ENCODE results near the gene DPP3. TPM values are rescaled to one million over a fixed set of nuclear protein-coding genes. Genes with fewer than 3 reads are reported as not detected.

DPP3 gene
- total RNA-seq, 1 experiment from 2014 or later, result 180 TPM

GRCh38 chr11:66529655-66530054 is 49.4 kb downstream of the DPP3 start:
- ChIA-PET CTCF (no interaction called here), POLR2A (no interaction called here)
- Histone ChIP-seq H3K27ac (ENCODE audit: low read length) (no peak overlapping the region), H3K4me1 (ENCODE audit: control insufficient read depth, insufficient read depth, low read length) (no peaks in the 10 kb centered on the region), H3K27me3 (ENCODE audit: control insufficient read depth, insufficient read depth, low read length) (no peaks in the 10 kb centered on the region), H3K4me3 (ENCODE audit: low read depth in 2 of 2, low read length in 2 of 2) (no peak overlapping the region), H3K9me3 (ENCODE audit: control insufficient read depth, insufficient read depth, low read depth, low read length) (no peaks in the 10 kb centered on the region), H3K36me3 (ENCODE audit: control insufficient read depth, insufficient read depth, low read length) (no peaks in the 10 kb centered on the region)
- intact Hi-C loops (cut with micrococcal nuclease; ENCODE audit: unreplicated experiment), result no loop called here
- TF ChIP-seq POLR2AphosphoS5 (IDR thresholded peaks at IDR 0.05; ENCODE audit: low read depth, low read length), result no peak
- BruUV-seq (replicated peaks), result no TSS peak
- ATAC-seq, result 0 out of 2 replicates have a peak, but pooled peaks have one; percentile 12
- DNase-seq (ENCODE audit: low read depth, low spot score), result no peak
- in situ Hi-C loops (cut with HindIII; ENCODE audit: low pct_unique_long_range_greater_than_20kb, low sequenced_read_pairs), result no loop called here

- POLR2A ChIA-PET, result no interaction called here
- ATAC-seq, result peak; percentile 5; the same call in 1 of the 2 replicates
- intact Hi-C loops (cut with micrococcal nuclease; ENCODE audit: unreplicated experiment), result no loop called here
Observed at GRCh38 chr11:66530927-66531709, 50.9 kb downstream of the DPP3 start.

More at GRCh38 chr11:66530927-66531709, 50.9 kb downstream of the DPP3 start:
- no TSS peak for BruUV-seq (replicated peaks)
- TF ChIP-seq SIN3A (IDR thresholded peaks at IDR 0.05; ENCODE audit: borderline replicate concordance, insufficient read depth, low read depth, low read length) (no peak), REST (IDR thresholded peaks at IDR 0.05; ENCODE audit: insufficient read depth in 1 of 2, low read depth in 2 of 2, low read length in 1 of 2) (no peak), POLR2AphosphoS5 (IDR thresholded peaks at IDR 0.05; ENCODE audit: low read depth, low read length) (no peak), CTCF (IDR thresholded peaks at IDR 0.05) (no peak), TCF7L2 (IDR thresholded peaks at IDR 0.05; ENCODE audit: low read depth, low read length) (no peak)
- in situ Hi-C loops (cut with HindIII; ENCODE audit: low pct_unique_long_range_greater_than_20kb, low sequenced_read_pairs), result no loop called here
- Histone ChIP-seq H3K4me3 (ENCODE audit: low read depth in 2 of 2, low read length in 2 of 2) (no peak overlapping the region), H3K27ac (ENCODE audit: low read length) (no peak overlapping the region), H3K4me1 (ENCODE audit: control insufficient read depth, insufficient read depth, low read length) (no peaks in the 10 kb centered on the region), H3K36me3 (ENCODE audit: control insufficient read depth, insufficient read depth, low read length) (no peaks in the 10 kb centered on the region), H3K27me3 (ENCODE audit: control insufficient read depth, insufficient read depth, low read length) (no peaks in the 10 kb centered on the region), H3K9me3 (ENCODE audit: control insufficient read depth, insufficient read depth, low read depth, low read length) (no peaks in the 10 kb centered on the region)
- CTCF ChIA-PET, result no interaction called here
- no peak for DNase-seq (ENCODE audit: low read depth, low spot score)

All from Panc1 (cell line).